ENCODE results near the gene ABCB10.

- TF ChIP-seq, protein P1, sequence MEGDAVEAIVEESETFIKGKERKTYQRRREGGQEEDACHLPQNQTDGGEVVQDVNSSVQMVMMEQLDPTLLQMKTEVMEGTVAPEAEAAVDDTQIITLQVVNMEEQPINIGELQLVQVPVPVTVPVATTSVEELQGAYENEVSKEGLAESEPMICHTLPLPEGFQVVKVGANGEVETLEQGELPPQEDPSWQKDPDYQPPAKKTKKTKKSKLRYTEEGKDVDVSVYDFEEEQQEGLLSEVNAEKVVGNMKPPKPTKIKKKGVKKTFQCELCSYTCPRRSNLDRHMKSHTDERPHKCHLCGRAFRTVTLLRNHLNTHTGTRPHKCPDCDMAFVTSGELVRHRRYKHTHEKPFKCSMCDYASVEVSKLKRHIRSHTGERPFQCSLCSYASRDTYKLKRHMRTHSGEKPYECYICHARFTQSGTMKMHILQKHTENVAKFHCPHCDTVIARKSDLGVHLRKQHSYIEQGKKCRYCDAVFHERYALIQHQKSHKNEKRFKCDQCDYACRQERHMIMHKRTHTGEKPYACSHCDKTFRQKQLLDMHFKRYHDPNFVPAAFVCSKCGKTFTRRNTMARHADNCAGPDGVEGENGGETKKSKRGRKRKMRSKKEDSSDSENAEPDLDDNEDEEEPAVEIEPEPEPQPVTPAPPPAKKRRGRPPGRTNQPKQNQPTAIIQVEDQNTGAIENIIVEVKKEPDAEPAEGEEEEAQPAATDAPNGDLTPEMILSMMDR (IDR thresholded peaks at IDR 0.05; ENCODE audit: low read depth, low read length, poor library complexity, severe bottlenecking) = no peak
- no peak for TF ChIP-seq EZH2phosphoT487 (IDR thresholded peaks at IDR 0.05; ENCODE audit: borderline replicate concordance, low read length)
These were observed 45.0 kb upstream of the ABCB10 start for GRCh38 chr1:229603371-229604005.
